Prostate gland (tissue), 2 donors: Measurements from ENCODE around the gene FXYD7.

ENCODE experiments used
- POLR2A ChIP-seq: fragments of 450-650 bp; IDR thresholded peaks from one replicate; pipeline ENCODE4 v1.6.1; 2016; ENCODE audit warnings: antibody characterized with exemption, mild to moderate bottlenecking
- POLR2AphosphoS5 ChIP-seq: sonication (generic); formaldehyde crosslinking; IDR thresholded peaks from one replicate; pipeline ENCODE4 v1.6.1; 2017; ENCODE audit warnings: antibody characterized with exemption
- TF ChIP-seq, protein P1 (sequence below), 4 experiments: fragments of 200-600 bp in 2 of 4; fragments of 450-650 bp in 2 of 4; sonication (generic) in 2 of 4; IDR thresholded peaks; 1 replicate in 3 of 4; 2 replicates in 1 of 4; pipeline ENCODE4 v1.5.1; 2016 to 2019; ENCODE audit warnings: antibody characterized with exemption in 4 of 4, mild to moderate bottlenecking in 2 of 4, moderate library complexity in 2 of 4

DNA sequence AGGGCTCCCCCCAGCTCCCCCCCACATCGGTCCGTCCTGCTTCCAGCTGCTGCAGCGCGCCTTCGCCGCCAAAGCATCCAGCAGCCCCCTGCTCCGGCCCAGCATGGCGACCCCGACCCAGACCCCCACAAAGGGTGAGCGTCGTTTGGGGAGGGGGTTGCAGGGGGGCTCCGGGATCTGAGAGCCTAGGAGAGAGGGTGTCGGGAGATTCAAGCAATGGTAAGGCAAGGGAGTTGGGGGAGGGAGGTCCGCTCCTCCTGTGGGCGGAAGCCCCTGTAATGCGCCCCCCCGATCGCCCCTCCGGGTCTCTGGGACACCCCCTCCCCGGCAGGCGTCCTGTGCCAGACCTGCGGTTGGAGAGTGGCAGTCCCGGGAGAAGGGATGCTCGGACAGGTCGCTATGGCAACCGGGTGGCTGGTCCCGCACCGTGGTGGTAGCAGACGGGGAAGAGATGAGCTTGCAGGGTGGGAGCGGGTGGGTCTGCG lies at the start of gene FXYD7:
- TF ChIP-seq, protein P1, sequence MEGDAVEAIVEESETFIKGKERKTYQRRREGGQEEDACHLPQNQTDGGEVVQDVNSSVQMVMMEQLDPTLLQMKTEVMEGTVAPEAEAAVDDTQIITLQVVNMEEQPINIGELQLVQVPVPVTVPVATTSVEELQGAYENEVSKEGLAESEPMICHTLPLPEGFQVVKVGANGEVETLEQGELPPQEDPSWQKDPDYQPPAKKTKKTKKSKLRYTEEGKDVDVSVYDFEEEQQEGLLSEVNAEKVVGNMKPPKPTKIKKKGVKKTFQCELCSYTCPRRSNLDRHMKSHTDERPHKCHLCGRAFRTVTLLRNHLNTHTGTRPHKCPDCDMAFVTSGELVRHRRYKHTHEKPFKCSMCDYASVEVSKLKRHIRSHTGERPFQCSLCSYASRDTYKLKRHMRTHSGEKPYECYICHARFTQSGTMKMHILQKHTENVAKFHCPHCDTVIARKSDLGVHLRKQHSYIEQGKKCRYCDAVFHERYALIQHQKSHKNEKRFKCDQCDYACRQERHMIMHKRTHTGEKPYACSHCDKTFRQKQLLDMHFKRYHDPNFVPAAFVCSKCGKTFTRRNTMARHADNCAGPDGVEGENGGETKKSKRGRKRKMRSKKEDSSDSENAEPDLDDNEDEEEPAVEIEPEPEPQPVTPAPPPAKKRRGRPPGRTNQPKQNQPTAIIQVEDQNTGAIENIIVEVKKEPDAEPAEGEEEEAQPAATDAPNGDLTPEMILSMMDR (IDR thresholded peaks at IDR 0.05) = peak in 1 of 4 experiments; percentile 7
- TF ChIP-seq POLR2A (no peak), POLR2AphosphoS5 (no peak)
